CD1c-positive myeloid dendritic cell (primary cell): Measurements from ENCODE around the gene PCDHGA7.
"Not testable (repeated sequence)": the region's sequence is repeated elsewhere in the genome, so short reads cannot be mapped to it uniquely, and the experiment has no call there.

Source experiments
- DNase-seq: peaks from one replicate; pipeline ENCODE4 v3.0.0-alpha.2; 2016; ENCODE audit errors: extremely low spot score

Gene PCDHGA7

DNA sequence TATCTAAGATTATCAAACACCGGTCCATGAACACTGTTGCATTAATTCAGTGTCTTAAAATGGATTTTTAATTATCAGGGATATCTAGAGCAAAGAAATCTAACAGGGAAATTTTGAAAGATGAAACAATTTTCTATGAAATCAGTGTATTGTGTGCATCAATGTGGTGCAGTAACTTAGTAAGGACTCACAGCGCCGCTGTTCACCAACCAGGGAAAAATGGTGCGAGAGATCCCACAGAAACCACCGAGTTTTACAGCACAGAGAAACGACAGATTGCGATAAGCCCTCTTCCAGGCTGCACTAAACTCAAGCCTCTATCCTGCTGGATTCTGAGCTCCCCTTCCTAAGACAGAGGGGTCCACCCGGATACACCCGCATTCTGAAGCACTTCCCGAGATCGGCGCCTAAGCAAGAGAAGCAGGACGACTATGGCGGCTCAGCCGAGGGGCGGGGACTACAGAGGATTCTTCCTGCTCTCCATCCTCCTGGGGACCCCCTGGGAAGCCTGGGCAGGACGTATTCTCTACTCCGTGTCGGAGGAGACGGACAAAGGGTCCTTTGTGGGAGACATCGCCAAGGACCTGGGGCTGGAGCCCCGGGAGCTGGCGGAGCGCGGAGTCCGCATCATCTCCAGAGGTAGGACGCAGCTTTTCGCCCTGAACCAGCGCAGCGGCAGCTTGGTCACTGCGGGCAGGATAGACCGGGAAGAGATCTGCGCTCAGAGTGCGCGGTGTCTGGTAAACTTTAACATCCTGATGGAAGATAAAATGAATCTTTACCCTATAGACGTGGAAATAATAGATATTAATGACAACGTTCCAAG is at the start of gene PCDHGA7:
PCDHGA7 (plus strand) TSS at position 274 of the 826 bp plus-strand sequence; CDS start at position 432, 158 bp downstream.
- no peak for DNase-seq

DNA sequence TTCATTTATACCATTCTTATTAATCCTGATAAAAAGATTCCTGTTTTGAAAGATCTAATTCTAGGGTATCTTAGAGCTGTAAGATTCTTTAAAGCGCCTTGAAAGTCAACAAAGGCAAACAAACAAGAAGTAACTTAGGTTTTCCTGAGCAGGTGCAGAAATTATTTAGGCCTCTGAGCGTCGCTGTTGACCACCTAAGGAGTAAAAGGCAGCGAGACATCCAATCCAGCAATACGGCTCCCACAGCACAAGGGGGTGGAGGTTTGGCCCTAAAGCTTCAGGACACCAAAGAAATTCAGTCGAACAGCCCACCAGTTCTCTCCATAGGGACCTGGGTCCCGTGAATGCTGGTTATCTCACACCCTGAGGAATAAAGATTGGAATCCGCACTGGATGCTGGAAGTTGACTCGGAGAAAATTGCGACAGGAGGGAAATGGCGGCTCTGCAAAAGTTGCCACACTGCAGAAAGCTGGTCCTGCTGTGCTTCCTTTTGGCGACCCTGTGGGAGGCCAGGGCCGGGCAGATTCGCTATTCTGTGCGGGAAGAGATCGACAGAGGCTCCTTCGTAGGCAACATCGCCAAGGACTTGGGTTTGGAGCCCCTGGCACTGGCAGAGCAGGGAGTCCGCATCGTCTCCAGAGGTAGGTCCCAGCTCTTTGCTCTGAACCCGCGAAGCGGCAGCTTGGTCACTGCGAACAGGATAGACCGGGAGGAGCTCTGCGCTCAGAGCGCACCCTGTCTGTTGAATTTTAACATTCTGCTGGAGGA is 43.8 kb upstream of the PCDHGA7 start, which contains the start of gene PCDHGA2:
PCDHGA2 (plus strand) TSS at position 223 of the 769 bp plus-strand sequence.
- DNase-seq: peak; percentile 26

DNA sequence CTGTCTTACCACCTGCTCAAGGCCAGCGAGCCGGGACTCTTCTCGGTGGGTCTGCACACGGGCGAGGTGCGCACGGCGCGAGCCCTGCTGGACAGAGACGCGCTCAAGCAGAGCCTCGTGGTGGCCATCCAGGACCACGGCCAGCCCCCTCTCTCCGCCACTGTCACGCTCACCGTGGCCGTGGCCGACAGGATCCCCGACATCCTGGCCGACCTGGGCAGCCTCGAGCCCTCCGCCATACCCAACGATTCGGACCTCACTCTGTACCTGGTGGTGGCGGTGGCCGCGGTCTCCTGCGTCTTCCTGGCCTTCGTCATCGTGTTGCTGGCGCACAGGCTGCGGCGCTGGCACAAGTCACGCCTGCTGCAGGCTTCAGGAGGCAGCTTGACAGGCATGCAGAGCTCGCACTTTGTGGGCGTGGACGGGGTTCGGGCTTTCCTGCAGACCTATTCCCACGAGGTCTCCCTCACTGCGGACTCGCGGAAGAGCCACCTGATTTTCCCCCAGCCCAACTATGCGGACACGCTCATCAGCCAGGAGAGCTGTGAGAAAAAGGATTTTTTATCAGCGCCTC is 41.7 kb upstream of the PCDHGA7 start:
- not testable (repeated sequence) for DNase-seq

DNA sequence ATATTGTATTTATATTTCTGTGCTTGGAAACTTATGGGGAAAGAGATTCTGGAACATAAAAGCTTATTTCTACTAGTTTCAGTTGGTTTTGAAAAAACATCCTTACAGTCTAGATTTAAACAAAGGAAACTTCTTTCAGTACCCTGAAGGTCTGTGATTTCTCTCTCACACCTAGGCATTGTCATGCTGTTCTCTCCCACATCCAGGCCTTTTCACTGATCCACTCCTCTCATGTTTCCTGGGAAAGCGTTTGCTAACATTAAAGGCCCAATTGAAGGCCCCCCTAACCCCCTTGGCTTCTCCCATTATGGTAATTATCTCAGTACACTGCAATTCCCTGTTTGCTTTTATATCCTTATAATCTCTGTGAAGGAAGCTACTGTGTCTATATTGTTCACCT is 39.8 kb upstream of the PCDHGA7 start:
- DNase-seq: no peak

DNA sequence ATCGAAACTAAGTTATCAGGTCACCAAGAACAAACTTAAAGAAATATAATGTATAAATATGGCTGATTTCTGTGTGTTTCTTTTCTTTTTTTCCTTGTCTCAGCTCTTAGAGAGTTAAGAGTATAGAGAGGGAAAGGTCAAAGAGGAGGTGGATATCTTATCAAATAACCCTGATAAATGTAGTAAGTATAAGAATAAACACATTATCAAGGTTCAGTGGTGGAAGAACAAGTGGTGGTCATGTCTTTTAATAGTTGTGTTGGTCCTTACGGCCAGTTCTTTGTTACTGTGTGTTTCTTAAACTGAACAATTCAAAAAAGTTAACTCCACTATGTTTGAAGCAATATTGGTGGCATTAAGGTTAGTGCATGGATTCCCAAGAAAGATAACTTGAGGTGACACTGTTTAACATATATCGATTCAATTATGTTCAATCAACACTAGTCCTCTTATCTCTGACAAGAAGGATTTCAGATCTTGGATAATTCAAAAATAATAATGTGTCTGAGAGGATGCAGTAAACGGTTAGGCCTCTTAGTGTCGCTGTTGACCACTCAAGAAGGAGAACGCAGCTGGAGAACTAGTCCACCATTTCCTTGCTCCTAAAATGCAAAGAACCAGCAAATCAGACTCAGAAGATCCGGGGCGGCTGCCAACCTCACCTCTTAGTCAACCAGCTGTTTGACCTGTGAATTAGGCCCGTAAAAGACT is 39.1 kb upstream of the PCDHGA7 start, which contains the start of gene PCDHGA3:
PCDHGA3 (plus strand) TSS at position 588 of the 711 bp plus-strand sequence. CDS start 205 bp downstream, outside the sequence.
- DNase-seq: peak; percentile 22

DNA sequence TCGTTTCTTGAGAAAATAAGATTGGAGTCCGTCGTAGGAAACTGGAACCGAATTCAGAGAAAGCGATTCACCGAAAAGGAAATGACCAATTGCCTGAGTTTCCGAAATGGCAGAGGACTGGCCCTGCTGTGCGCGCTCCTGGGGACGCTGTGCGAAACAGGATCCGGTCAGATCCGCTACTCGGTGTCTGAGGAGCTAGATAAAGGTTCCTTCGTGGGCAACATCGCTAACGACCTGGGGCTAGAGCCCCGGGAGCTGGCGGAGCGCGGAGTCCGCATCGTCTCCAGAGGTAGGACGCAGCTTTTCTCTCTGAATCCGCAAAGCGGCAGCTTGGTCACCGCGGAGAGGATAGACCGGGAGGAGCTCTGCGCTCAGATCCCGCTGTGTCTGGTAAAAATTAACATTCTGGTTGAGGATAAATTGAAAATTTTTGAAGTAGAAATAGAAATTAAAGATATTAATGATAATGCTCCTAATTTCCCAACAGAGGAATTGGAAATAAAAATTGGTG is 38.5 kb upstream of the PCDHGA7 start:
- DNase-seq: no peak

DNA sequence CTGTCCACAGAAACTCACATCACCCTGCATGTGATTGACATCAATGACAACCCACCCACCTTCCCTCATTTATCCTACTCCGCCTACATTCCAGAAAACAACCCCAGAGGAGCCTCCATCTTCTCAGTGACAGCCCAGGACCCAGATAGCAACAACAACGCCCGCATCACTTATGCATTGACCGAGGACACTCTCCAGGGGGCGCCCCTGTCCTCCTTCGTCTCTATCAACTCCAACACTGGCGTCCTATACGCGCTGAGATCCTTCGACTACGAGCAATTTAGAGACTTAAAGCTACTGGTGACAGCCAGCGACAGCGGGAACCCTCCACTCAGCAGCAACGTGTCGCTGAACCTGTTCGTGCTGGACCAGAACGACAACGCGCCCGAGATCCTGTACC is 37.2 kb upstream of the PCDHGA7 start:
- DNase-seq: no peak

DNA sequence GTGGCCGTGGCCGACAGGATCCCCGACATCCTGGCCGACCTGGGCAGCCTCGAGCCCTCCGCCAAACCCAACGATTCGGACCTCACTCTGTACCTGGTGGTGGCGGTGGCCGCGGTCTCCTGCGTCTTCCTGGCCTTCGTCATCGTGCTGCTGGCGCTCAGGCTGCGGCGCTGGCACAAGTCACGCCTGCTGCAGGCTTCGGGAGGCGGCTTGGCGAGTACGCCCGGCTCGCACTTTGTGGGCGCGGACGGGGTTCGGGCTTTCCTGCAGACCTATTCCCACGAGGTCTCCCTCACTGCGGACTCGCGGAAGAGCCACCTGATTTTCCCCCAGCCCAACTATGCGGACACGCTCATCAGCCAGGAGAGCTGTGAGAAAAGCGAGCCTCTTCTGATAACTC is 36.5 kb upstream of the PCDHGA7 start:
- DNase-seq: not testable (repeated sequence)

DNA sequence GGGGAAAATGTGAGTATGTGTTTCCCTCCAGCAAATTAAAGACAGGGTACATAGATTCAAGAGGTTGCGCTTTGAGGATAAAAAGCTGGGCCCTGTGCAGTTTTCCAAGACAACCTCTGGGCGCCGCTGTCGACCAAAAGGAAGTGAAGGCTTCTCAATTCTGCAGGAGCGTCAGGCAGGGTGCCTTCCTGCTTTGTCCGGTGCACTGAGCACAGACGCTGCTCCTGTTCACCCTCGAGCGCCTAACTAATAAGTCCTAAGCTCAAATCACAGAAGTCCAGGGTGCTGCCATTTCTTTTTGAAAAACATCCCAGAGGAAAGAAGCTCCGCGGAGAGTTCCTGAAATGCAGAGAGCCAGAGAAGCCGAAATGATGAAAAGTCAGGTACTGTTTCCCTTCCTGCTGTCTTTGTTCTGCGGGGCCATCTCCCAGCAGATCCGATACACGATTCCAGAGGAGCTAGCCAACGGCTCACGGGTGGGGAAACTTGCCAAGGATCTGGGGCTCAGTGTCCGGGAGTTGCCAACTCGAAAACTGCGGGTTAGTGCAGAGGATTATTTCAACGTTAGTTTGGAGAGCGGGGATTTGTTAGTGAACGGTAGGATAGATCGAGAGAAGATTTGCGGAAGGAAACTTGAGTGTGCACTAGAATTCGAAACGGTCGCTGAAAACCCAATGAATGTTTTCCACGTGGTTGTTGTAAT is 32.5 kb upstream of the PCDHGA7 start, which contains the start of gene PCDHGB1:
PCDHGB1 (plus strand) TSS at position 183 of the 703 bp plus-strand sequence; CDS start at position 345, 162 bp downstream.
- peak; percentile 47 for DNase-seq

DNA sequence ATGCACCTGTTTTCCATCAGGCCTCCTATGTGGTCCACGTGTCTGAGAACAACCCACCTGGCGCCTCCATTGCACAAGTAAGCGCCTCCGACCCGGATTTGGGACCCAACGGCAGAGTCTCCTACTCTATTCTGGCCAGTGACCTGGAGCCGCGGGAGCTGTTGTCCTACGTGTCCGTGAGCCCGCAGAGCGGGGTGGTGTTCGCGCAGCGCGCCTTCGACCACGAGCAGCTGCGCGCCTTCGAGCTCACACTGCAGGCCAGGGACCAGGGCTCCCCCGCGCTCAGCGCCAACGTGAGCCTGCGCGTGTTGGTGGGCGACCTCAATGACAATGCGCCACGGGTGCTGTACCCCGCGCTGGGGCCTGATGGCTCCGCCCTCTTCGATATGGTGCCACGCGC is 31.0 kb upstream of the PCDHGA7 start:
- no peak for DNase-seq

DNA sequence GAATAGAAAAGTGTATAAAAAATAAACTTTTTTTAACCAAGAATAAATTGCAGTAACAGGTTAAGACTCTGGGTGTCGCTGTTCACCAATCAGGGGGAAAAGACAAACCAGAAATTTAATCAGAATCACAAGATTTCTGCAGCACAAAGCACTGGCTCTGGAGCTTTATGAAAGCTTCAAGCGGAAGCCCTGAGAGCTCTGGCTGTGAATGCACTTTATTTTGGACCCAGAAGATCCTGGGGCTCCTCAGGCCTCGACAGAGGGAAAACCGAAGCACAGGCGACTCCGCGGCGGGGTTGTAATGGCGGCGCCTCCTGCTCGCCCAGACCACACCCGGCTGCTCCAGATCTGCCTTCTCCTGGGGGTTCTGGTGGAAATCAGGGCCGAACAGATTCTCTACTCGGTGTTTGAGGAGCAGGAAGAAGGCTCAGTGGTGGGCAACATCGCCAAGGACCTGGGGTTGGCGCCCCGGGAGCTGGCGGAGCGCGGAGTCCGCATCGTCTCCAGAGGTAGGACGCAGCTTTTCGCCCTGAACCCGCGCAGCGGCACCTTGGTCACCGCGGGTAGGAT is 27.6 kb upstream of the PCDHGA7 start, which contains the start of gene PCDHGA4:
PCDHGA4 (plus strand) TSS at position 122 of the 570 bp plus-strand sequence; CDS start at position 209, 87 bp downstream.
- DNase-seq: peak; percentile 19

DNA sequence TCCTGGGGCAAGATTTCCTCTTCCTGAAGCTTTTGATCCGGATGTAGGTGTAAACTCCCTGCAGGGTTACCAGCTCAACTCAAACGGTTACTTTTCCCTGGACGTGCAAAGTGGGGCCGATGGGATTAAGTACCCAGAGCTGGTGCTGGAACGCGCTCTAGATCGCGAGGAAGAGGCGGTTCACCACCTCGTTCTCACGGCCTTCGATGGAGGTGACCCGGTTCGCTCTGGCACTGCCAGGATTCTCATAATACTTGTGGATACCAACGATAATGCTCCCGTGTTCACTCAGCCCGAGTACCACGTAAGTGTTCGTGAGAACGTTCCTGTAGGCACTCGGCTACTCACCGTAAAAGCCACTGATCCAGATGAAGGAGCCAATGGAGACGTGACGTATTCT is 26.9 kb upstream of the PCDHGA7 start:
- no peak for DNase-seq

DNA sequence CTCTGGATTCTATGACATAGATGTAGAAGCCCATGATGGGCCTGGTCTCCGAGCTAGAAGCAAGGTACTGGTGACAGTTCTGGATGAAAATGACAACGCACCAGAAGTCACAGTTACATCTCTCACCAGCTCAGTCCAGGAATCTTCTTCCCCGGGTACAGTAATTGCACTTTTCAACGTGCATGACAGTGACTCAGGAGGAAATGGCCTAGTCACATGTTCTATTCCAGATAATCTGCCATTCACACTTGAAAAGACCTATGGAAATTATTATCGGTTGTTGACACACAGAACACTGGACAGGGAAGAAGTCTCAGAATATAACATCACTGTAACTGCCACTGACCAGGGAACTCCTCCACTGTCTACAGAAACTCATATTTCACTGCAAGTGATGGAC is 26.4 kb upstream of the PCDHGA7 start:
- DNase-seq: no peak

DNA sequence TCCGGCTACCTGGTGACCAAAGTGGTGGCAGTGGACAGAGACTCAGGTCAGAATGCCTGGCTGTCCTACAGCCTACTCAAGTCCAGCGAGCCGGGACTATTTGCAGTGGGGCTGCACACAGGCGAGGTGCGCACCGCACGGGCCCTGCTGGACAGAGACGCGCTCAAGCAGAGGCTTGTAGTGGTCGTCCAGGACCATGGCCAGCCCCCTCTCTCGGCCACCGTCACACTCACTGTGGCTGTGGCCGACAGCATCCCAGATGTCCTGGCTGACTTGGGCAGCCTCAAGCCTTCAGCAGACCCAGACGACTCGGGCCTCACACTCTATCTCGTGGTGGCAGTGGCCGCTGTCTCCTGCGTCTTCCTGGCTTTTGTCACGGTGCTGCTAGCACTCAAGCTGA is 25.6 kb upstream of the PCDHGA7 start:
- DNase-seq: no peak

DNA sequence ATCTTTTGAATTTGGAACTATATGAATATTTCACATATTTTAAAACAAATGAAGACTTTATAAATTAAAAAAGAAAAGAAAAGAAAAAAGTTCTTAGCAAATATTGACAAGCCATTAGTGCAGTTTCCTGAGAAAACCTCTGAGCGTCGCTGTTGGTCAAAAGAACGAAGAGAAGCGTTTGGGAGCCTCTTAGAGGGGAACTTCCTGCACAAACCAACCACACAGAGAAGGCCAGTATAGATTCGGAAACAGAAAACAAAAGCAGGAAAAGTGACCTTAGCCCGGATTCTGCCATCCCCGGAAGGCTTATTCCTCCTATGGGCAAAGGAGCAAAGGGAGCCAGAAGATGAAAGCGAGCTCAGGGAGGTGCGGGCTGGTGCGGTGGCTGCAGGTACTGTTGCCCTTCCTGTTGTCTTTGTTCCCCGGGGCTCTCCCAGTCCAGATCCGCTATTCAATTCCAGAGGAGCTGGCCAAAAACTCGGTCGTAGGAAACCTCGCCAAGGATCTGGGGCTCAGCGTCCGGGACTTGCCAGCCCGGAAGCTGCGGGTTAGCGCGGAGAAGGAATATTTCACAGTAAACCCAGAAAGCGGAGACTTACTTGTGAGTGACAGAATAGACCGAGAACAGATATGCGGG is 22.6 kb upstream of the PCDHGA7 start, which contains the start of gene PCDHGB2:
PCDHGB2 (plus strand) TSS at position 205 of the 637 bp plus-strand sequence; CDS start at position 347, 142 bp downstream.
- peak; percentile 49 for DNase-seq

DNA sequence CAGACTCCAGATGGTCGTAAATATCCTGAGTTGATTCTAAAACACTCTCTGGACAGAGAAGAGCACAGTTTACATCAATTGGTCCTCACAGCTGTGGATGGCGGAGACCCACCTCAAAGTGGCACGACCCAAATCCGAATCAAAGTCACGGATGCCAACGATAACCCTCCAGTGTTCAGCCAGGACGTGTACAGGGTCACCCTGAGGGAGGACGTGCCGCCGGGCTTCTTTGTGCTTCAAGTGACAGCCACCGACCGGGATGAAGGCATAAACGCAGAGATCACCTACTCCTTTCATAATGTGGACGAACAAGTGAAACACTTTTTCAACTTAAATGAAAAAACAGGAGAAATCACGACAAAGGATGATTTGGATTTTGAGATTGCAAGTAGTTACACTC is 21.9 kb upstream of the PCDHGA7 start:
- no peak for DNase-seq

DNA sequence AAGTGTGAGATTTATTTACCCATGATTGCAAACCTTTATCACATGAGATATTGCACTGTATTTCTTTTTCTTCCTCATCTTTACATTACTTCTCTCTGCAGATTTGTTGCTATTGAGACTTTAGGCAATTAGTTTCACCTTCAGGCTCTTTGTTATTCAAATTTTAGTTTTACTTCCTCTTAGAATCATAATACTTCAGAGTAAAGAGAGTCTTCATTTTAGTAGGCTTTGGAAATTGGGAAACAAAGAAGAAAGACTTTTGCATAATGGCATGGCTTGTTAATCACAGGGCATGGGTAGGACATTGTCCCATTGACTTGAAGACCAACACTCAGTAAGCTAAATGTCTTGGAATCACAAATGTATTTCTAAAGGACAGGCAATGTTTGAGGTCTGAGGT is 19.8 kb upstream of the PCDHGA7 start:
- DNase-seq: no peak

DNA sequence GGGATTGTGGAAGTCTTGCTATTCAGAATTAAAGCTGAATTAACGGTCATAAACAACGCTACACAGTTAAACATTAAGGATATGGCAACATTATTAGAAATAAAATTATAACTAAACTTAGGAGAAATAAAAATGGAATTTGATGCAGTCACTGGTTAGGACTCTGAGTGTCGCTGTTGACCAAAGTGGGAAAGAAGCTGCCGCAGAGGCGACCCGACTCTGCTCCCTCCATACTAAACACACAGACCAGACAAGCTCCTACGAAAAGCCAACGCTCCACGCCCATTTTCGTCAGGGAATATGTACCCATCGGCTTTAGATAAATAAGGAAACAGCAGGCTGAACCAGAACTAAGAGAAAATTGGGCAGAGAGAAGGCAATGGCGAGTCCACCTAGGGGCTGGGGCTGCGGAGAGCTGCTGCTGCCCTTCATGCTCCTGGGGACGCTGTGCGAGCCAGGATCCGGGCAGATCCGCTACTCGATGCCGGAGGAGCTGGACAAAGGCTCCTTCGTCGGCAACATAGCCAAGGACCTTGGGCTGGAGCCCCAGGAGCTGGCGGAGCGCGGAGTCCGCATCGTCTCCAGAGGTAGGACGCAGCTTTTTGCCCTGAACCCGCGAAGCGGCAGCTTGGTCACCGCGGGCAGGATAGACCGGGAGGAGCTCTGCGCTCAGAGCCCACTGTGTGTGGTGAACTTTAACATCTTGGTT is 18.4 kb upstream of the PCDHGA7 start, which contains the start of gene PCDHGA5:
PCDHGA5 (plus strand) TSS at position 211 of the 709 bp plus-strand sequence; CDS start at position 380, 169 bp downstream.
- no peak for DNase-seq
